GM19395 (cell line): ENCODE measurements around the gene FIGN.

Source experiments
- ATAC-seq: cut with Tn5 transposase; IDR thresholded peaks from one replicate; pipeline ENCODE4 v1.9.1; 2021; ENCODE audit warnings: mild to moderate bottlenecking, moderate library complexity; ENCODE audit not compliant: unreplicated experiment

Gene FIGN

DNA sequence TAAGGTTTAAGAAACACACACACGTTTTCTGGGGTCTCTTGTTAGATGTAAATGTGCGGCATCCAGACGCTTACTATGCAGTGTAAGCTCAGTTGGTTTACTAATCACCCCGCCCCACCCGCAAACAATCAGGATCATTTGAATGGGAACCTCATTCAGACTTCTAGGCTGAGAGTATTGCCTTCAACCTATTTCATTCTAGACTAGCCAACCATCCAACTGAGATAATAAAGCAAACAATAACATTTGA is 1.3 kb upstream of the FIGN start:
- no peak for ATAC-seq

DNA sequence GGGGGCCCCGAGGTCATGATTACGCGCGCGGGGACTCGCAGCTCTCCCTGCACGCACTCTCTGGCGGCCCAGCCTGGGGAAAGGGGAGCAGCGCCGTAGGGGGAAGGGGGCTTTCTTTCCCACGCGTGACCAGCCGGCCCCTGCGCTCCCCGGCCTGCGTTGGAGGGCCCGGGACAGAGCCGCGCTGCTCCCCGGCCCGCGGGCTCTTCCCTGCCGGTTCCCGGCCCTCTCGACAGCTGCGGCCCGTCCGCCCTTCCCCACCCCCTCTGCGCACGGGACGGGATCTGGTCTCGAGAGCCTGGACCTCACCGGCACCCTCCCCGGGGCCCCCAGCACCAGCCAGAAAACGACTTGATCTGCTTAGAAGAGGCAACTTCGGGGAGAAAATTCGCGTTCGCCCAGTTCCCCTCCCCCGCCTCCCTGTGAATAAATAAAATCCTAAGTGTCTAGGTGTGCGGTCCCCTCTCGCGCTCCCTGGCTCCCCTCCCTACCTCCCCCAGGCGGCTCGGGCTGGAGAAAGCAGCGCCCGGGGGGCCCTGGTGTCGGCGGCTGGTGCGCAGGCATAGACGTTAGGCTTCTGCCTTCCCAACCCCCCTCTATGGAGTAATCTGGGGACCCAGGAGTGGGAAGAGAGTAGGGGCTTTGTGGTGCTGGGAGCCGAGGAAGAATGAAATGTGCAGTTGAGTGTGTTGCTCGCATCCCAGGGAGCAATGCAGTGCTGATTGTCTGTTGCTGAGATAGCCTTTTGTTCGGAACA is 803 bp upstream of the FIGN start:
- no peak for ATAC-seq

- ATAC-seq = no peak
Observed at GRCh38 chr2:163734881-163735684, 725 bp downstream of the FIGN start.

DNA sequence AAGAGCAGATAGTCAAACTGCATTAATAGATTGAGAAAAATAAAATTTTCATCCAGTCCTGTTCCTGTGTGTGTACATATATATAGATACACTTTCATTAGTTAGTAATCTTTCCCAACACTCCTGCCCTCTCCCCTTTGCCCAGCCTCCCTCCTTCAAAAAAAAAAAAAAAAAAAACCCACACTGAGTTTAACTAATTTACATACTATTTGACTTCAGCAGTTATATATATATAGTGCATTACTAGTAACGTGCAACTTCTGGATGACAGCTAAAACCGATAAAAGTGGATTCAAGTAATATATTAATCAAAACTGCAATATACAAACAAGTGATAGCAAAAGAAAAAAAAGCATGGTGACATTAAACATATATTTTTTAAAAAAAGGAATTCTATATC is 1.4 kb downstream of the FIGN start:
- ATAC-seq = no peak

- no peak for ATAC-seq
Observed at GRCh38 chr2:163733956-163734355, 1.9 kb downstream of the FIGN start.

- no peak for ATAC-seq
Observed at GRCh38 chr2:163733301-163733938, 2.4 kb downstream of the FIGN start.

- no peak for ATAC-seq
Observed at GRCh38 chr2:163732727-163733126, 3.1 kb downstream of the FIGN start.

DNA sequence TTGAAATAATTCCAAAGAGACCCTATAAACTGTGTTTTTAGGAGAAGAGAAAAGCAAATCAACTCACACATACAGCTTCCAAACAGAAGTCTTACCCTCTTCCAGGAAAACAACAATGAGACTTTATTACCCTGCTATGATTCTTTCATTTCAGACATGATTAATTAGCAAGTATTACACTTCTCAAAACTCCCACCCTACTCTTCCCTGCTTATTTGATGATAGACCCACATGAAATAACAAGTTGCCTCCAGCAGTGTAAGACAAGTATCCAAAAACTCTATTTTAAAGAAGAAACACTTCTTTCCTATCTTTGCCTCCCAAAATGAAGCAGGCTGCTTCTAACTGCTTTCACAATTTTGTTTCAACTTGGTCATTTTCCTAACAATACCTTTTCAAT is 4.1 kb downstream of the FIGN start:
- no peak for ATAC-seq

DNA sequence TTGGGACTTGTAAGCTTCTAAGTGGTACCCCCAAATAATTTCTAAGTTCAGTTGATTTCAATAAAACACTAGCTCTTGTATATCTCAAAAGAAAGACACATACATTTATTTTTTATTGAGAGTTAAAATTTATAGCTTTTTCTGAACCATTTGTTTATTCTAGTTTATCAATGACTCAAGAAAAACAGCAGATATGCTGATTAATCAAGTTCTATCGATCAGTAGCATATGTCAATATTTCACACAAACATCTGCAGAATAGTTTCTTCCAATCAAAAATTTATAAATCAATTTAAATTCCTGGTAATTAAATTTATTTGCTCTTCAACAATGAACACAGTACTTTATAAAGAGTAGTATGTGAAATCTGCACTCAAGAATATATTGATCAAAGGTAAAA is 5.3 kb downstream of the FIGN start:
- ATAC-seq = no peak

GRCh38 chr2:163729636-163730273 is 6.1 kb downstream of the FIGN start:
- ATAC-seq = no peak

GRCh38 chr2:163723881-163724280 is 11.9 kb downstream of the FIGN start:
- ATAC-seq = no peak

GRCh38 chr2:163723348-163723747 is 12.5 kb downstream of the FIGN start:
- no peak for ATAC-seq

DNA sequence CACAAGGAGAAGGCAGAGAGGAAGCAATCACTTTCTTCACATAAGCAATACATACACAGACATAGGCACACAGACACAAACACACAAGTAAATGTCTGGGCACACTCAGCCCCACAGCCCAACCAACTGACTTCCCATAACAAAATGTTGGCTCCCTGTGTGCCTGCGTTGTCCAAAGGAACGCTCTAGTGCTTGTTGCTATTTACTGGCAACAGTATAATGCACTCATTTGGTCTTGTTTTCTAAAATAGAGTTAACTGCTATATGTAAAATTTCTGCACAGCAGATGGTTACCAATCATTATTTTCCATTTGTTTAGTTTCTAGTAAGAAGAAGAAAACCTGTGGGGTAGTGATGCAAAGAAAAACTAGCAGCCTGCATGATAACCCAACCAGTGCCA is 16.5 kb downstream of the FIGN start:
- no peak for ATAC-seq

- no peak for ATAC-seq
Observed at GRCh38 chr2:163717993-163718680, 17.7 kb downstream of the FIGN start.

- no peak for ATAC-seq
Observed at GRCh38 chr2:163717515-163717914, 18.3 kb downstream of the FIGN start.

GRCh38 chr2:163716101-163716500 is 19.7 kb downstream of the FIGN start:
- ATAC-seq = no peak

GRCh38 chr2:163715668-163716067 is 20.1 kb downstream of the FIGN start:
- ATAC-seq = no peak

DNA sequence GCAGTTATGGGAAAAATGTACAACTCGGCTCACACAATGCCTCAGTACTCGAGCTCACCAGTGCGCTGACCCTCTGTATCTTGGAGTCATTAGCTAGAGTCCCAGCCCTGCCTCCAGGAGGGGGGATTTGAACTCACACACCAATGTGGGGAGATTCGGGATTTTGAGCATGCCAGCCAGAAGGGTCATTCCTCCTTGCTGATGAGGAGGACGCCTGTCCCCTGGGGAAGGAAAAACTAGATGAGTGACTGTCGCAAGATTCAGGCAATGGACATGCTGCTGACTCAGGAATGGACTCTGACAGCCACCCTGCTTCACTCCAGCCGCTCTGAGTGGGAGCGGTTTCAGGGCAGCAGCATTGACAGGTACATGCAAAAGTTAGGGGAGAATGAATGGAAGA is 20.6 kb downstream of the FIGN start:
- ATAC-seq = no peak

DNA sequence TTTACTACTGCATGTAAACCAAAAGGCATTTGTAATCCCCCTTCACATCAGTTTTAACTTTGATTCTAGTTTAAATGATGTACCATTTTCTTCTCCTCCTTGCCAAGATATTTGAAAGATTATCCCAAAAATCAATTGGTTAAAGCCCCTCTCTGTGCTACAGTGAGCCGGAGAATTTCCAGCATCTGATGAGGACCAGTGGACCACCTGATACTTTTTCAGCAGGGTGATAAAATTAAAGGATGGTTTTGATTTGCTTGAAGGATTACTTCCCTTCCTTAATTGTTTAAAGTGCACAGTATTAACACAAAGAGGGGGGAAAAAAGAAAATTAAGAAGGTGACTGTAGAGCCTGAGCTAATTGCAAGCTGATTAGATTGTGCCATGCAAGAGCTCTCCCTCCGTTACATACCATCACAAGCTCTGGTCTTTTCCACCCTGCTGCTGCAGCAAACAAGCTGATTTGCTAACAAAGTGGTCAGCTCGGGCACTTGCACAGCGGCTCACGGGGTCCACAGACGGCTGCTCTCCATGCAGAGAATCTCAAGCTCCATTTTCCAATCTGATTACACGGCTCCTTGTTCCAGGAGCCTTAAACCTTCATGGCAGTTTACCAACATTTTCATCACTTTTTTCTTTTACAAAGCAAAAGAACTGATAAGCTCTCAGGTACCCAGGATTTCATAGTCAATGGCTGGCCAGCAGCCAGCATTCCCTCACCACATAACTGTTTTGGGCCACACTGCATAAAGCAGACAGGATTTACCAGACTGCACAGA is 22.1 kb downstream of the FIGN start:
- no peak for ATAC-seq

DNA sequence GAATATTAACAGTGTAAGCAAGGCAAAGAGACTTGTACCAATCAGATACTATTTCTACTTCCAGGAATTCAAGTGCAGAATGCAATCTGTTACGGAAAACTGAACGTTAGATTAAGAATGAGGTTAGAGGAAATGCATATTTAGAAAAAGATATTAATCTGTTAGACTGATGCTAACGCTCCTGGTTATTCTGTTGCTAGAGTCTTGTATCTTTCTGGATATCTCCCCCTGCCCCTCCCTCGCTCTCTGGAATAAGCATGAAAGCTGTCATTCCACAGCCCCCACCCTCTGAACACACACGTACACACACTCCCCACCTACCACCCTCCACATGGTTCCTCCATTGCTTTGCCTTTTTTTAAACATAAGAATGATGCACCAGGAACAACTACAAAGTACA is 24.1 kb downstream of the FIGN start:
- ATAC-seq = no peak
